A673 (cell line): ENCODE data around the gene ERICH2. TPM values are rescaled to one million over a fixed set of nuclear protein-coding genes. Genes with fewer than 3 reads are reported as not detected.
A peak's percentile ranks its signal among the peaks of the same experiment; 100 is the strongest.

ENCODE experiments used
- BruUV-seq: library from RNA; stranded (reverse); fragments of 400-500 nt; replicated peaks from 2 replicates; lab custom pipeline; 2021; lab: Mats Ljungman, UMichigan
- CTCF ChIA-PET: fragments of 300-600 bp; sonication (Branson Sonifier 250); formaldehyde crosslinking; loops from one replicate; lab custom pipeline; 2022; ENCODE audit warnings: antibody characterized with exemption; lab: Charles Lee
- POLR2A ChIA-PET: fragments of 300-600 bp; sonication (Branson Sonifier 250); formaldehyde crosslinking; loops from one replicate; lab custom pipeline; 2022; ENCODE audit warnings: antibody characterized with exemption; ENCODE audit not compliant: low non-redundant PET; lab: Charles Lee
- DNase-seq: peaks from one replicate; pipeline ENCODE4 v3.0.0-alpha.2; 2015; ENCODE audit warnings: low spot score
- H3K27ac ChIP-seq: fragments of 200-600 bp; sonication (generic); 2 replicates; pipeline ENCODE4 v1.5.1; 2016; ENCODE audit warnings: mixed run types, low read depth, mild to moderate bottlenecking, mixed read lengths, antibody characterized with exemption, low read length; ENCODE audit not compliant: poor library complexity, severe bottlenecking
- H3K27me3 ChIP-seq: fragments of 200-600 bp; sonication (generic); replicated peaks from 2 replicates; pipeline ENCODE4 v1.6.1; 2017; ENCODE audit warnings: mixed run types, low read depth, mild to moderate bottlenecking, mixed read lengths, antibody characterized with exemption, low read length; ENCODE audit not compliant: insufficient read depth, poor library complexity
- H3K36me3 ChIP-seq: fragments of 200-600 bp; sonication (generic); 2 replicates; pipeline ENCODE4 v1.6.1; 2016; ENCODE audit warnings: mixed run types, mild to moderate bottlenecking, mixed read lengths, antibody characterized with exemption, low read length; ENCODE audit not compliant: insufficient read depth, poor library complexity, severe bottlenecking
- H3K4me1 ChIP-seq: fragments of 200-600 bp; sonication (generic); 2 replicates; pipeline ENCODE4 v1.6.1; 2017; ENCODE audit warnings: mixed run types, mild to moderate bottlenecking, mixed read lengths, antibody characterized with exemption, low read length; ENCODE audit not compliant: insufficient read depth, poor library complexity, severe bottlenecking
- H3K4me3 ChIP-seq: fragments of 200-600 bp; sonication (generic); 2 replicates; pipeline ENCODE4 v1.5.1; 2016; ENCODE audit warnings: low read depth, mixed run types, mild to moderate bottlenecking, mixed read lengths, low read length; ENCODE audit not compliant: poor library complexity, severe bottlenecking
- H3K9me3 ChIP-seq: fragments of 200-600 bp; sonication (generic); 2 replicates; pipeline ENCODE4 v1.6.1; 2016; ENCODE audit warnings: mixed run types, low read depth, mild to moderate bottlenecking, mixed read lengths, antibody characterized with exemption, low read length; ENCODE audit not compliant: poor library complexity, severe bottlenecking
- CTCF ChIP-seq: fragments of 300-800, 200-600 bp; sonication (generic); conservative IDR thresholded peaks from 2 replicates; pipeline ENCODE4 v1.5.1; 2017; ENCODE audit warnings: low read depth, mild to moderate bottlenecking, antibody characterized with exemption, low read length, moderate library complexity, mixed read lengths
- EZH2 ChIP-seq: fragments of 200-600 bp; sonication (generic); IDR thresholded peaks from 2 replicates; pipeline ENCODE4 v1.6.1; 2017; ENCODE audit warnings: borderline replicate concordance, low read depth, mild to moderate bottlenecking, mixed read lengths, antibody characterized with exemption, low read length; ENCODE audit not compliant: poor library complexity, severe bottlenecking
- intact Hi-C: fragments of 100-400 bp; cut with micrococcal nuclease; formaldehyde crosslinking; loops from one replicate; pipeline ENCODE4 v1.10.0; 2022; ENCODE audit not compliant: unreplicated experiment
- total RNA-seq: library from RNA; stranded (reverse); gene quantifications from 2 replicates; pipeline ENCODE4 v1.2.3, GENCODE V29; 2021

The ERICH2 gene
- total RNA-seq, 1 experiment from 2014 or later: not detected

- BruUV-seq: no TSS peak
- ChIA-PET POLR2A (no interaction called here), CTCF (no interaction called here)
These were observed 60.9 kb downstream of the ERICH2 start for GRCh38 chr2:170831115-170831514.

GRCh38 chr2:170836027-170836426 is 65.8 kb downstream of the ERICH2 start:
- peak; percentile 73 for DNase-seq
- TF ChIP-seq EZH2: no peak
- no peak for TF ChIP-seq CTCF
- intact Hi-C loops: no loop called here
- CTCF ChIA-PET: no interaction called here
- H3K36me3 ChIP-seq: no peaks in the 10 kb centered on the region
- no peak overlapping the region for H3K4me3 ChIP-seq
- no peaks in the 10 kb centered on the region for H3K9me3 ChIP-seq
- peaks cover 8% of the 10 kb centered on the region for H3K27me3 ChIP-seq
- H3K27ac ChIP-seq: no peak overlapping the region
- H3K4me1 ChIP-seq: peaks cover 4% of the 10 kb centered on the region
- BruUV-seq: no TSS peak
- POLR2A ChIA-PET: no interaction called here

More at GRCh38 chr2:170831115-170831514, 60.9 kb downstream of the ERICH2 start:
- Histone ChIP-seq H3K4me3 (no peak overlapping the region), H3K9me3 (no peaks in the 10 kb centered on the region), H3K36me3 (no peaks in the 10 kb centered on the region), H3K27ac (no peak overlapping the region), H3K4me1 (peaks cover 4% of the 10 kb centered on the region), H3K27me3 (peaks cover 11% of the 10 kb centered on the region)
- intact Hi-C loops: no loop called here
- no peak for DNase-seq
- TF ChIP-seq CTCF (no peak), EZH2 (no peak)

- Histone ChIP-seq H3K4me1 (peaks cover 3% of the 10 kb centered on the region), H3K27me3 (peaks cover 8% of the 10 kb centered on the region), H3K4me3 (no peak overlapping the region), H3K36me3 (no peaks in the 10 kb centered on the region), H3K9me3 (no peaks in the 10 kb centered on the region), H3K27ac (no peak overlapping the region)
- BruUV-seq: no TSS peak
- DNase-seq: no peak
- TF ChIP-seq CTCF (no peak), EZH2 (no peak)
- intact Hi-C loops: no loop called here
- ChIA-PET CTCF (no interaction called here), POLR2A (no interaction called here)
These were observed 70.6 kb downstream of the ERICH2 start for GRCh38 chr2:170840717-170841210.
